Activated CD4-positive, alpha-beta T cell treated with anti-CD3 and anti-CD28 coated beads for 1 hour (primary cell): ENCODE data around the gene POLR1C.
"Not testable (repeated sequence)": the region's sequence is repeated elsewhere in the genome, so short reads cannot be mapped to it uniquely, and the experiment has no call there.

Experiments
- DNase-seq: peaks from one replicate; pipeline ENCODE4 v3.0.0-alpha.2; 2020

POLR1C gene, protein sequence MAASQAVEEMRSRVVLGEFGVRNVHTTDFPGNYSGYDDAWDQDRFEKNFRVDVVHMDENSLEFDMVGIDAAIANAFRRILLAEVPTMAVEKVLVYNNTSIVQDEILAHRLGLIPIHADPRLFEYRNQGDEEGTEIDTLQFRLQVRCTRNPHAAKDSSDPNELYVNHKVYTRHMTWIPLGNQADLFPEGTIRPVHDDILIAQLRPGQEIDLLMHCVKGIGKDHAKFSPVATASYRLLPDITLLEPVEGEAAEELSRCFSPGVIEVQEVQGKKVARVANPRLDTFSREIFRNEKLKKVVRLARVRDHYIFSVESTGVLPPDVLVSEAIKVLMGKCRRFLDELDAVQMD

GRCh38 chr6:43516697-43517504 lies at the start of gene POLR1C, which contains the start of gene YIPF3:
TSS of gene POLR1C (plus strand) at chr6:43517089. CDS start at chr6:43517110, 21 bp downstream.
TSS of gene YIPF3 (minus strand) at chr6:43516926. CDS start at chr6:43516807, 119 bp downstream.
- peak; percentile 95 for DNase-seq

GRCh38 chr6:43467265-43467664 lies 49.6 kb upstream of the POLR1C start:
- DNase-seq = not testable (repeated sequence)

DNA sequence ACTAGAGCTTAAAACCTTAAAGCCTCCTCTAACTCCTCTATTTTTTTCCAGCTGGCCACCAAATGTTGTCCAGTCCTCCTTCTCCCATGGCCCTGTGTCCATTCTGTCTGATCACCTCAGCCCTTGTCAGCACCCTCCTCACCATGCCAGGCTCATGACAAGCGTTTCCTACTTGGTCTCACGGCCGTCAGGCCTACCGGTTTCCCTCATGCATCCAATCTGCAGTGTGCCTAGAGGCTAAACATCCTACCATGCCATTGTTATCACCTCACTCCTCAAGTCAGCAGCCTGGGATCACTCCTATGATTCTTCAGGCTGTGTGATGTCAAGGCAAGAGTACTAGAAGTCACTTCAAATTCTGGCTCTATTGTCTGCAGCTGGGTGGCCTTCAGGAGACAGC lies 49.1 kb upstream of the POLR1C start:
- no peak for DNase-seq

GRCh38 chr6:43468240-43468639 lies 48.6 kb upstream of the POLR1C start:
- no peak for DNase-seq

DNA sequence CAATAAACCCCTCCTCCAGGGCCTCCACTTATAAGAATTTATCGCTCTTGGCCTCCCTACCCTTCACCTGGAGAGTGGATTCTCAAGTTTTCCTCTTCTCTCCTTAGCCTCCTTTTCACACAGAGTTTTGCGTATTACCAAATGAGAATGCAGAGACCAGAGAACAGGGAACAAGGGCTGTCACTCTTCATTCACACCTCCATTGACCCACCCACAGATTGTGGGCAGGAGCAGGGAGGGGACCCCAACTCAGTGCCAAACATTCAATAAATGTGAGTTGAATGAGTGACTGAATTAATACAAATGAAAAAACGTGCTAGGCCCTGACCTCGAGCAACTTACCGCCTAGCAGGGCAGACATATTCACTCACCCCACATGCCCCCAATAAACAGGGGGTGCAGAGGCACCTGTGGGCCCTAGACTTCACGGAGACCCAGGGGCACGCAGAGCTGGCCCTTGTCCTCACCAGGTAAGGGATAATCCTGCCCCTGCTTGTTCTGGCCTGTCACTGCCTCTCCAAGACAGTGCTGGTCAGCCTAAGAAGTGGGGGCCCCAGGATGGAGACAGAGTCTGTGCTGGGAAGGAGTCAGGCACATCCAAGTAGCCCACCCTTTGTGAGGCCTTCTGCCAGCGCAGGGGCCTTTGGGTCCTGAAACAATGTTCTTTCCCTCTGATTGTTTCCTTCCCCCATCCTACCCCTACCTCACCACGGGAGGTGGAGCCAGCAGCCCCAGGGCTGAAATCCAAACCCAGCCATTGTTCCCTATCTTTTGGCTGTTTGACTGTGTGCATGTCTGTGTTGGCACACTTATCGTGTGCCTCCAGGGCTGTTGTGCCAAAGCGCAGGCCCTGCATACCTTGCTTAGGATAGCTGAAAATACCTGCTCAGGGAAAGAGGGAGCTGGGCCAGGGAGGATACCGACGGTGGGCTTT lies 47.9 kb upstream of the POLR1C start:
- no peak for DNase-seq

DNA sequence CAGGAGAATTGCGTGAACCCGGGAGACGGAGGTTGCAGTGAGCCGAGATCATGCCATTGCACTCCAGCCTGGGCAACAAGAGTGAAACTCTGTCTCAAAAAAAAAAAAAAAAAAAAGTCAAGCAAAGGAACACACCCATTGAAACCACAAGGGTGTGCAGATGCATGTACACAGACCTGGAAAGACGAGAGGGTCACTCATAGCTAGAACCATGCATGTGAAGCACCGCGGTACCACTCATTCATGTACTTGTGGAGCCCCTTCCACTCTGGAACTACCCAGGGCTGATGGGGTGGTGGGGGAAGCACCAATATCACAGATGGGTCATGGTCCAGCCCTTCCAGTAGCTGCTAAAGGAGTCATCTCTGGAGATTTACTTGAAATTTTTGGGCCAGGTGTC lies 46.9 kb upstream of the POLR1C start:
- no peak for DNase-seq

- no peak for DNase-seq
These were observed 45.5 kb upstream of the POLR1C start for GRCh38 chr6:43471399-43471798.

- DNase-seq = no peak
These were observed 44.4 kb upstream of the POLR1C start for GRCh38 chr6:43472515-43472914.

GRCh38 chr6:43475516-43475915 lies 41.4 kb upstream of the POLR1C start:
- DNase-seq = no peak

- DNase-seq = no peak
These were observed 40.1 kb upstream of the POLR1C start for GRCh38 chr6:43476746-43477145.

DNA sequence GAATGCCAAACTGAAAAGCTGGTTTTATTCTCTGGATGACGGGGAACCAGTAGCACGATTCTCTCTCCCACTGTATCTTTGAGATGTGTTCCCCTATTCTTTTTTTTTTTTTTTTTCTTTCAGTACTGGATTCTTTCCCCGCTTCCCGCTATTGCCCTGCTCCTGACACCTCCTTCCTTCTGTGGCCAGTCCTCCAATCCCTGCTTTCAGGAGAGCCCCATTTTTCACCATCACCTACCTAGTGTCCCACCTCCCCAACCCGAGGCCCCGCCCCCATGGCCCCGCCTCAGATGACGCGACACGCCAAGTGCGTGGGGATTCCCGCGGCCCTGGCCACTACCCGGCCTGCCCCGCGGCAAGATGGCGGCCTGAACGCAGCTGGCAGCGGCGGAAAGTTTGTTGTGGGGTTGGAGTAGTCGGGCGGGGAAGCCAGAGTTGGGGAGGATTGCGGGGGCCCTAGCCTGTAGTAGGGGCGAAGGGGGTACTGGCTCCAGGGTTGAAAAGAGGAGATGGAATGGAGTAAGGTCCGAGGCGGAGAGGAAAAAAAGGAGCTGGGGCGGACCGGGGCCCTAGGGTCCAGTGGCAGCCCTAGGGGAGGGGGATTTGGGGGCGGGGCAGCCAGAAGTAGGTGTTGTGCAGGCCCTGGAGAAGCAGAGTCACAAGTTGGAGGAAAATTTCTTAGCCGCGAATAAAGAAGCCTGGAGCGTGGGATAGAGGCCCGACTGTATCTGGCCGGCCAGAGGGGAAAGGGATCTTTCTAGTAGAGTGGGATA lies 39.5 kb upstream of the POLR1C start, which contains the start of gene TJAP1:
Gene TJAP1, plus strand, starts transcription at position 336 of the 773 bp plus-strand sequence. CDS start 21,432 bp downstream, outside the sequence.
- DNase-seq = peak; percentile 96

DNA sequence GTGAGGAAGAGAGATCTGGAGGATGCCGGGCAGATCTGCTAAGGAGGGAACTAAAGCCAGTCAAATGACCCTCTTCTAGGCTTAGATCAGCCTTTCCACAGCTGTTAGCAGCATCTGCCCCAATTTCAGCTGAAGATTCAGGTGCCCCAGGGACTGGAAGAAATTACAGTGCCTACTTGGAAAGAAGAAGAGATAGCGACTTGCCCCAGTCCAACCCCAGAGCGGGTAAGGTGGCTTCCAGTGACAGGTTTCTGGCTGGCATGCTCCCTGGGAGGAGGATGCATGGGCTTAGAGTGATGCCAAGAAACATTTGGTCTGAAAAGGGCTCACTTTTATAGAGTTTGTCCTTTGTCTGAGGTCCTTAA lies 38.9 kb upstream of the POLR1C start:
- no peak for DNase-seq

DNA sequence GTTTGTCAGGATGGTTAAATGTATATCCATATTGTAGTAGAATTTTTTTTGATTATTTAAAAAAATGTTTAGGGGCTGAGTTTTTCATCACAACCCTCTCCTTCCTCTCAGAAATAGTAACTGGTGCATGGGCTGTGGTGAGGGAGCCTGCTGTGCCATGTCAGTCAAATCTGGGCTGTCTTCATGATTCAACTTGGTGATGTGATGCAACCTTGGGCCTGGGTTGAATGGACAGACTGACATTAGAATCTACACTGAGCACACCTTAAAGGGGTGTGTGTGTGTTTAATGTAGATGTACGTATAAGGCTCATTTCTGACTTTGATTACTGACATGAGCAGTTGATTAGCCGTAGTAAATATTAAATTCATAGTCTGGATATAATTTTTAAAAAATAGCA lies 35.8 kb upstream of the POLR1C start:
- no peak for DNase-seq

DNA sequence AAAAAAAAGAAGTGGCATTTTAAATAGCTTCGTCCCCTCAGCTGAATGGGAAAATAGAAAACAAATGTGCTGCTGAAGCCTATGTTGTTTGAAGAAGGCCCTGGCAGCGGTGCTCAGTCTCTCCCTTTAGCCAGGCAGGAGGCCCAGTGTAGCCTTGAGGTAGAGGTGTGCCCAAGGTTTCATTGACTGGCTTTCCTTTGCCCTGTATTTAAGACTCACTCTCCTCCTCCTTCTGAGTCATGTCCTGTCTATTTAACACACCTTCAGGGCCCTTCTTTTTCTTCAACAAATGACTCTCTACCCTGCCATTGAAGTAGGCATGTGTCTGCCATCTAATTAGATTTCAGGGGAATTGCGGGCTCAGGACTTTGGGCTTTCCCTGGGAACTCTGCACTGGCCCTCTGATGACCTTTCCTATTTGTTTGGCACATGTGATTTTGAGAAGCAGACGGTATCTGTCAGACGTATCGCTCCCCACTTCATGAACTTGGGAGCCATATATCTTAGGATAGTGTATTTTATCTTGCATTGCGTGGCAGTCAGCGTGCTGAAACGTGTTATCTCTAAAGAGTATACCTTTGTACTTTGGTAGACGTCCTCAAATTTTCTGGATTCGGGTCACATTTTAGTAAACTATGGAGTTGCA lies 35.2 kb upstream of the POLR1C start:
- DNase-seq = no peak

GRCh38 chr6:43488667-43489276 lies 28.1 kb upstream of the POLR1C start:
- DNase-seq = no peak

- DNase-seq = no peak
These were observed 27.4 kb upstream of the POLR1C start for GRCh38 chr6:43489277-43490072.

GRCh38 chr6:43490523-43490939 lies 26.4 kb upstream of the POLR1C start:
- DNase-seq = no peak

- no peak for DNase-seq
These were observed 24.9 kb upstream of the POLR1C start for GRCh38 chr6:43491750-43492661.

GRCh38 chr6:43492673-43493072 lies 24.2 kb upstream of the POLR1C start:
- DNase-seq = no peak
